K562 (cell line): ENCODE data around the gene CACNA1I. TPM values are rescaled to one million over a fixed set of nuclear protein-coding genes. Genes with fewer than 3 reads are reported as not detected.

Experiments used
- ATAC-seq: fragments of 200-7000 bp; cut with Tn5 transposase; 3 replicates; pipeline ENCODE4 v1.9.1; 2020; ENCODE audit warnings: moderate library complexity
- BruUV-seq: library from RNA; stranded (reverse); fragments of 400-500 nt; replicated peaks from 2 replicates; lab custom pipeline; 2021; lab: Mats Ljungman, UMichigan
- CTCF ChIA-PET: fragments of 300-600 bp; formaldehyde crosslinking; extraction: SDS; loops from one replicate; lab custom pipeline; 2021; ENCODE audit warnings: low intra/inter-chr PET ratio; lab: Yijun Ruan, JAX
- POLR2A ChIA-PET: fragments of 300-600, 350-650 bp; sonication (Branson Sonifier 250); formaldehyde crosslinking; extraction: SDS; loops from one replicate; lab custom pipeline; 2021; ENCODE audit warnings: antibody characterized with exemption, inconsistent platforms; lab: Yijun Ruan, JAX
- DNase-seq, 4 experiments: peaks; one replicate each; pipeline versions ENCODE4 v3.0.0 to v3.0.0-alpha.2; 2011 to 2018; ENCODE audit warnings: low spot score in 3 of 4, mixed read lengths in 3 of 4; ENCODE audit errors: extremely low read depth in 1 of 4
- FAIRE-seq: peaks from 2 replicates; lab custom pipeline; 2011; peaks lifted over from hg19 to GRCh38; lab: Jason Lieb, UNC
- H2AFZ ChIP-seq: 2 replicates; pipeline ENCODE4 v1.6.0; 2011; ENCODE audit warnings: low read depth, low read length, control low read depth, inconsistent platforms
- H3K27ac ChIP-seq: fragments of 200-600 bp; 3 replicates; pipeline ENCODE4 v1.8.0; 2011; ENCODE audit warnings: low read depth, mild to moderate bottlenecking, control low read depth, inconsistent platforms, low read length, moderate library complexity, mixed read lengths; ENCODE audit errors: extremely low read depth
- H3K27me3 ChIP-seq, 2 experiments: fragments of 300-600 bp in 1 of 2; 2 replicates in 1 of 2; 3 replicates in 1 of 2; pipeline versions ENCODE4 v1.6.0 to v1.8.0; 2011; ENCODE audit warnings: inconsistent platforms in 2 of 2, low read length in 2 of 2, mild to moderate bottlenecking in 1 of 2, mixed read lengths in 1 of 2, moderate library complexity in 1 of 2; ENCODE audit not compliant: control insufficient read depth in 2 of 2, insufficient read depth in 2 of 2
- H3K36me3 ChIP-seq: fragments of 300-600 bp; 3 replicates; pipeline ENCODE4 v1.8.0; 2011; ENCODE audit warnings: mild to moderate bottlenecking, low read length, inconsistent platforms; ENCODE audit not compliant: control insufficient read depth, insufficient read depth
- H3K4me1 ChIP-seq, 2 experiments: fragments of 200-600 bp in 1 of 2; replicated peaks in 1 of 2; 2 replicates in 1 of 2; 3 replicates in 1 of 2; pipeline versions ENCODE4 v1.5.1 to v1.8.0; 2011; ENCODE audit warnings: inconsistent platforms in 2 of 2, low read length in 2 of 2, mild to moderate bottlenecking in 1 of 2, mixed read lengths in 1 of 2, moderate library complexity in 1 of 2; ENCODE audit not compliant: control insufficient read depth in 2 of 2, insufficient read depth in 2 of 2
- H3K4me2 ChIP-seq: 2 replicates; pipeline ENCODE4 v1.6.1; 2011; ENCODE audit warnings: low read length, control low read depth, inconsistent platforms, mixed read lengths; ENCODE audit not compliant: insufficient read depth
- H3K4me3 ChIP-seq: fragments of 200-600 bp; sonication (generic), shearing (Covaris generic); 2 replicates; pipeline ENCODE4 v1.5.1; 2016; ENCODE audit warnings: control low read depth, inconsistent platforms
- H3K79me2 ChIP-seq: fragments of 200-600 bp; 3 replicates; pipeline ENCODE4 v1.8.0; 2011; ENCODE audit warnings: low read length, inconsistent platforms; ENCODE audit not compliant: control insufficient read depth, insufficient read depth
- H3K9ac ChIP-seq, 2 experiments: 2 replicates each; pipeline versions ENCODE4 v1.6.0 to v1.6.1; 2011; ENCODE audit warnings: low read depth in 2 of 2, low read length in 2 of 2, control low read depth in 1 of 2, inconsistent platforms in 1 of 2, mild to moderate bottlenecking in 1 of 2, mixed read lengths in 1 of 2; ENCODE audit not compliant: insufficient read depth in 1 of 2
- H3K9me1 ChIP-seq: one replicate; pipeline ENCODE4 v1.6.0; 2011; ENCODE audit warnings: inconsistent platforms, mild to moderate bottlenecking, low read length, moderate library complexity; ENCODE audit not compliant: control insufficient read depth, insufficient read depth
- H3K9me3 ChIP-seq: replicated peaks from 2 replicates; pipeline ENCODE4 v1.5.1; 2011; ENCODE audit warnings: low read depth, low read length, inconsistent platforms; ENCODE audit not compliant: control insufficient read depth, insufficient read depth
- H4K20me1 ChIP-seq: replicated peaks from 2 replicates; pipeline ENCODE4 v1.6.1; 2011; ENCODE audit warnings: low read length, inconsistent platforms, mixed read lengths; ENCODE audit not compliant: control insufficient read depth, insufficient read depth
- ADNP ChIP-seq: fragments of 200-800 bp; sonication (Bioruptor generic); IDR thresholded peaks from 2 replicates; pipeline ENCODE4 v1.6.1; 2016; ENCODE audit warnings: missing genetic modification characterization, missing compliant biosample characterization
- BCOR ChIP-seq: fragments of 450-650 bp; IDR thresholded peaks from 2 replicates; pipeline ENCODE4 v1.6.1; 2016
- CBX1 ChIP-seq: sonication (generic); IDR thresholded peaks from 2 replicates; pipeline ENCODE4 v1.6.1; 2016; ENCODE audit warnings: antibody characterized with exemption, low read depth, mild to moderate bottlenecking
- HDAC1 ChIP-seq, 2 experiments: fragments of 450-650 bp; IDR thresholded peaks; 2 replicates each; pipeline ENCODE4 v1.6.1; 2016 to 2017; ENCODE audit warnings: inconsistent platforms in 1 of 2, mild to moderate bottlenecking in 1 of 2, moderate library complexity in 1 of 2
- KDM1A ChIP-seq, 2 experiments: fragments of 450-650 bp; IDR thresholded peaks; 2 replicates each; pipeline ENCODE4 v1.6.1; 2016; ENCODE audit warnings: mild to moderate bottlenecking in 2 of 2
- LCOR ChIP-seq: sonication (generic); formaldehyde crosslinking; IDR thresholded peaks from 2 replicates; pipeline ENCODE4 v1.8.0; 2022; ENCODE audit warnings: mild to moderate bottlenecking, missing genetic modification reagents
- NFATC3 ChIP-seq: fragments of 450-650 bp; IDR thresholded peaks from 2 replicates; pipeline ENCODE4 v1.6.1; 2017; ENCODE audit warnings: mild to moderate bottlenecking
- RBFOX2 ChIP-seq: fragments of 200-400 bp; formaldehyde crosslinking; IDR thresholded peaks from 2 replicates; pipeline ENCODE4 v1.6.1; 2017; ENCODE audit warnings: low read depth, mild to moderate bottlenecking, low read length, moderate library complexity
- RBM25 ChIP-seq: fragments of 200-400 bp; formaldehyde crosslinking; IDR thresholded peaks from 2 replicates; pipeline ENCODE4 v1.6.1; 2018; ENCODE audit warnings: low read length, low read depth, moderate library complexity; ENCODE audit not compliant: severe bottlenecking
- RCOR1 ChIP-seq, 2 experiments: IDR thresholded peaks; 2 replicates each; pipeline ENCODE4 v1.6.1; 2012; ENCODE audit warnings: low read depth in 2 of 2, low read length in 2 of 2, borderline replicate concordance in 1 of 2, improper control_type of control experiment in 1 of 2
- ZNF134 ChIP-seq: fragments of 250-450 bp; sonication (Bioruptor Pico); conservative IDR thresholded peaks from 2 replicates; pipeline ENCODE4 v1.4.0; 2020
- ZNF436 ChIP-seq: fragments of 250-450, 450-650 bp; sonication (Bioruptor Pico); formaldehyde crosslinking; IDR thresholded peaks from 2 replicates; pipeline ENCODE4 v1.7.0; 2020; ENCODE audit warnings: mild to moderate bottlenecking
- WGBS: fragments of 100-300 bp; shearing (Covaris generic); methylation state at CpG from one replicate; pipeline ENCODE4 v1.1.6; 2016; ENCODE audit warnings: low coverage, mixed read lengths; ENCODE audit not compliant: insufficient coverage; ENCODE audit errors: missing lambda C conversion rate; 5-methylcytosine and 5-hydroxymethylcytosine counted together
- in situ Hi-C: fragments of 300-500 bp; cut with MboI; formaldehyde crosslinking; loops from 4 replicates; pipeline ENCODE4 v1.15.0; 2018; ENCODE audit warnings: inconsistent platforms, mixed read lengths
- intact Hi-C: fragments of 100-400 bp; cut with micrococcal nuclease; formaldehyde crosslinking; loops from 2 replicates; pipeline ENCODE4 v1.14.2; 2022
- polyA plus RNA-seq, 8 experiments: library from polyadenylated mRNA; depleted of rRNA in 4 of 8; stranded (reverse) in 5 of 8; unstranded in 3 of 8; fragments of >200 nt; fragmentation: Nextera tagmentation in 2 of 8; fragmentation: Illumina TruSeq in 1 of 8; extraction: Ambion mirVana in 2 of 8; extraction: Trizol in 1 of 8; gene quantifications; 2 replicates each; pipeline versions ENCODE4 v1.2.1 to v1.2.3, GENCODE V29; 2011 to 2014; ENCODE audit warnings: inconsistent platforms in 1 of 8, missing spikeins in 1 of 8
- total RNA-seq, 7 experiments: library from RNA; depleted of rRNA in 6 of 7; stranded (reverse); fragments of >200 nt in 6 of 7; fragmentation: Illumina TruSeq in 2 of 7; extraction: Trizol in 2 of 7; gene quantifications; 2 replicates each; pipeline versions ENCODE4 v1.2.1 to v1.2.3, GENCODE V29; 2011 to 2021; ENCODE audit warnings: low replicate concordance in 1 of 7
- TF ChIP-seq, protein P1 (sequence below), 2 experiments: fragments of 450-650 bp; IDR thresholded peaks; 2 replicates each; pipeline ENCODE4 v1.6.1; 2016
- TF ChIP-seq, protein P2 (sequence below): fragments of 450-650 bp; formaldehyde crosslinking; IDR thresholded peaks from 2 replicates; pipeline ENCODE4 v1.4.0; 2020; ENCODE audit warnings: mild to moderate bottlenecking, moderate library complexity
- TF ChIP-seq, protein P3 (sequence below): sonication (generic); formaldehyde crosslinking; IDR thresholded peaks from 2 replicates; pipeline ENCODE4 v1.8.1; 2023; ENCODE audit warnings: mild to moderate bottlenecking, missing genetic modification reagents, moderate library complexity

The CACNA1I gene
- total and polyA plus RNA-seq, 9 of the 15 experiments (the other 6 are each of a cell fraction or from before 2014, with no cell fraction given): 0.01 to 0.79 (median 0.32) TPM; not detected in 1

DNA sequence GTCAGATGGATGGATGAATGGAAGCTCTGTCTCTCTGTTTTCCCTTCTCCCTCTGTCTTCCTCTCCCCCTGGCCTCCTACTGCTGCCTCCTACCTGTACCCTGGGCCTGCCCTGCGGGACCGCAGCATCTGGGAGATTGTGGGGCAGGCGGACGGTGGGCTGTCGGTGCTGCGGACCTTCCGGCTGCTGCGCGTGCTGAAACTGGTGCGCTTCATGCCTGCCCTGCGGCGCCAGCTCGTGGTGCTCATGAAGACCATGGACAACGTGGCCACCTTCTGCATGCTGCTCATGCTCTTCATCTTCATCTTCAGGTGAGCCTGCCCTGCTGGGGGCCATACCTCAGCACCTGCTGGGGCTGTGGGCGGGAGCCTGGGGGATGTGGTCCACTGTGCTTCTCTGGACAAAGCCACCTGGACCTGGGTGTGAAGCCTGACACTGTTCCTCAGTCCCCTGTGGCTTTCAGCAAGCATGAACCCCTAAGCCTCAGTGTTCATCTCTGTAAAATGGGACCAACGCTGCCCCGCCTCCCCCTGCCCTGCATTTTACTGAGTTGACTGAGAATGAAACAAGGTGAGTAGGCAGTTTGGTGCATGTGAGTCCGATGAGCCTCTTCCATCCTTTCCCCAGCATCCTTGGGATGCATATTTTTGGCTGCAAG lies 88.4 kb downstream of the CACNA1I start:
- FAIRE-seq (no peak), ATAC-seq (no peak), DNase-seq (no peak)
- Histone ChIP-seq H3K79me2 (no peaks in the 10 kb centered on the region), H3K4me2 (no peak overlapping the region), H4K20me1 (no peaks in the 10 kb centered on the region), H3K4me3 (no peak overlapping the region), H3K27ac (no peak overlapping the region), H3K36me3 (no peaks in the 10 kb centered on the region), H3K9me1 (no peaks in the 10 kb centered on the region), H3K27me3 (no peaks in the 10 kb centered on the region), H3K9me3 (no peaks in the 10 kb centered on the region), H3K4me1 (peaks cover 15 to 56% of the 10 kb centered on the region in 2 experiments; a peak in 4 of 5 replicates), H2AFZ (no peak overlapping the region), H3K9ac (no peak overlapping the region)
- no TSS peak for BruUV-seq
- ChIA-PET POLR2A (no interaction called here), CTCF (no interaction called here)
- intact Hi-C loops: no loop called here
- in situ Hi-C loops: no loop called here
- TF ChIP-seq RCOR1 (IDR thresholded peaks at IDR 0.05; ENCODE audit: borderline replicate concordance in 1 of 2, low read depth in 2 of 2, low read length in 2 of 2) (peak in 1 of 2 experiments; percentile 54; a peak in 2 of 4 replicates), ADNP (tag) (peak; percentile 55; the same call in 1 of the 2 replicates), CBX1 (0 out of 2 replicates have a peak, but pooled peaks have one; percentile 59), LCOR (no peak), HDAC1 (IDR thresholded peaks at IDR 0.05) (no peak), ZNF134 (peak; percentile 77), BCOR (peak; percentile 85), RBFOX2 (no peak), RBM25 (peak; percentile 81), KDM1A (IDR thresholded peaks at IDR 0.05) (peak; percentile 37 to 43; a peak in 2 of 4 replicates), ZNF436 (CRISPR knock-in tag) (no peak), NFATC3 (no peak)
- TF ChIP-seq, protein P1, sequence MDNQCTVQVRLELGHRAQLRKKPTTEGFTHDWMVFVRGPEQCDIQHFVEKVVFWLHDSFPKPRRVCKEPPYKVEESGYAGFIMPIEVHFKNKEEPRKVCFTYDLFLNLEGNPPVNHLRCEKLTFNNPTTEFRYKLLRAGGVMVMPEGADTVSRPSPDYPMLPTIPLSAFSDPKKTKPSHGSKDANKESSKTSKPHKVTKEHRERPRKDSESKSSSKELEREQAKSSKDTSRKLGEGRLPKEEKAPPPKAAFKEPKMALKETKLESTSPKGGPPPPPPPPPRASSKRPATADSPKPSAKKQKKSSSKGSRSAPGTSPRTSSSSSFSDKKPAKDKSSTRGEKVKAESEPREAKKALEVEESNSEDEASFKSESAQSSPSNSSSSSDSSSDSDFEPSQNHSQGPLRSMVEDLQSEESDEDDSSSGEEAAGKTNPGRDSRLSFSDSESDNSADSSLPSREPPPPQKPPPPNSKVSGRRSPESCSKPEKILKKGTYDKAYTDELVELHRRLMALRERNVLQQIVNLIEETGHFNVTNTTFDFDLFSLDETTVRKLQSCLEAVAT (IDR thresholded peaks at IDR 0.05): no peak
- TF ChIP-seq, protein P2, sequence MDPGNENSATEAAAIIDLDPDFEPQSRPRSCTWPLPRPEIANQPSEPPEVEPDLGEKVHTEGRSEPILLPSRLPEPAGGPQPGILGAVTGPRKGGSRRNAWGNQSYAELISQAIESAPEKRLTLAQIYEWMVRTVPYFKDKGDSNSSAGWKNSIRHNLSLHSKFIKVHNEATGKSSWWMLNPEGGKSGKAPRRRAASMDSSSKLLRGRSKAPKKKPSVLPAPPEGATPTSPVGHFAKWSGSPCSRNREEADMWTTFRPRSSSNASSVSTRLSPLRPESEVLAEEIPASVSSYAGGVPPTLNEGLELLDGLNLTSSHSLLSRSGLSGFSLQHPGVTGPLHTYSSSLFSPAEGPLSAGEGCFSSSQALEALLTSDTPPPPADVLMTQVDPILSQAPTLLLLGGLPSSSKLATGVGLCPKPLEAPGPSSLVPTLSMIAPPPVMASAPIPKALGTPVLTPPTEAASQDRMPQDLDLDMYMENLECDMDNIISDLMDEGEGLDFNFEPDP (CRISPR knock-in tag): no peak
- TF ChIP-seq, protein P3, sequence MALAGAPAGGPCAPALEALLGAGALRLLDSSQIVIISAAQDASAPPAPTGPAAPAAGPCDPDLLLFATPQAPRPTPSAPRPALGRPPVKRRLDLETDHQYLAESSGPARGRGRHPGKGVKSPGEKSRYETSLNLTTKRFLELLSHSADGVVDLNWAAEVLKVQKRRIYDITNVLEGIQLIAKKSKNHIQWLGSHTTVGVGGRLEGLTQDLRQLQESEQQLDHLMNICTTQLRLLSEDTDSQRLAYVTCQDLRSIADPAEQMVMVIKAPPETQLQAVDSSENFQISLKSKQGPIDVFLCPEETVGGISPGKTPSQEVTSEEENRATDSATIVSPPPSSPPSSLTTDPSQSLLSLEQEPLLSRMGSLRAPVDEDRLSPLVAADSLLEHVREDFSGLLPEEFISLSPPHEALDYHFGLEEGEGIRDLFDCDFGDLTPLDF (CRISPR knock-in tag): no peak
- 79% methylated on average over 13 of the region's 18 CpGs for WGBS
